Lung (tissue), 12 donors: ENCODE data around the gene ANKRD31. TPM values are rescaled to one million over a fixed set of nuclear protein-coding genes. Genes with fewer than 3 reads are reported as not detected.

Experiments used
- ATAC-seq: fragments of 200-7000 bp; cut with Tn5 transposase; one replicate; pipeline ENCODE4 v1.9.1; 2020; ENCODE audit warnings: moderate number of reproducible peaks; ENCODE audit not compliant: insufficient read depth, low FRiP score
- DNase-seq, 3 donors: peaks; one replicate each; pipeline ENCODE4 v3.0.0-alpha.2; 2013 to 2017
- H3K27ac ChIP-seq, 2 donors: one replicate each; pipeline ENCODE4 v1.5.1; 2013; ENCODE audit warnings: mild to moderate bottlenecking in 2 of 2, moderate library complexity in 2 of 2, control low read depth in 1 of 2, inconsistent platforms in 1 of 2, low read depth in 1 of 2, low read length in 1 of 2
- H3K27me3 ChIP-seq, 3 donors: one replicate each; pipeline ENCODE4 v1.5.1; 2013; ENCODE audit warnings: low read length in 2 of 3; ENCODE audit not compliant: control insufficient read depth in 3 of 3, insufficient read depth in 3 of 3
- H3K36me3 ChIP-seq, 4 donors: one replicate each; pipeline ENCODE4 v1.5.1; 2013; ENCODE audit warnings: low read length in 4 of 4, mild to moderate bottlenecking in 1 of 4, moderate library complexity in 1 of 4; ENCODE audit not compliant: control insufficient read depth in 4 of 4, insufficient read depth in 4 of 4
- H3K4me1 ChIP-seq, 5 donors: one replicate each; pipeline ENCODE4 v1.5.1; 2013; ENCODE audit warnings: low read length in 5 of 5, mild to moderate bottlenecking in 2 of 5, moderate library complexity in 1 of 5; ENCODE audit not compliant: control insufficient read depth in 5 of 5, insufficient read depth in 5 of 5
- H3K4me3 ChIP-seq: one replicate; pipeline ENCODE4 v1.5.1; 2013; ENCODE audit warnings: mild to moderate bottlenecking, control low read depth, moderate library complexity
- H3K9ac ChIP-seq, 2 donors: one replicate each; pipeline ENCODE4 v1.5.1; 2013; ENCODE audit warnings: low read length in 2 of 2, control low read depth in 1 of 2; ENCODE audit not compliant: insufficient read depth in 1 of 2
- H3K9me3 ChIP-seq, 4 donors: one replicate each; pipeline ENCODE4 v1.5.1; 2013; ENCODE audit warnings: low read length in 3 of 4, mild to moderate bottlenecking in 1 of 4, moderate library complexity in 1 of 4; ENCODE audit not compliant: control insufficient read depth in 4 of 4, insufficient read depth in 3 of 4
- CTCF ChIP-seq: IDR thresholded peaks from 2 replicates; pipeline ENCODE4 v1.5.1; 2012; ENCODE audit warnings: mild to moderate bottlenecking; ENCODE audit errors: control extremely low read depth, extremely low read depth
- WGBS, 2 donors: extraction: QIAGEN DNeasy Blood & Tissue Kit; methylation state at CpG; one replicate each; pipeline ENCODE4 v1.1.7; 2013; 5-methylcytosine and 5-hydroxymethylcytosine counted together
- polyA plus RNA-seq, 2 donors: library from polyadenylated mRNA; stranded (reverse); fragments of 200-250 nt; gene quantifications; one replicate each; pipeline ENCODE4 v1.2.1, GENCODE V29; 2013
- total RNA-seq, 2 donors: library from RNA; depleted of rRNA in 1 of 2; stranded (reverse); fragments of >200 nt in 1 of 2; gene quantifications; one replicate each; pipeline ENCODE4 v1.2.1, GENCODE V29; 2014 to 2021
- donor health status: control.
- donor health status: control.
- donor health status: Bipolar disorder and iron deficiency.
- donor health status: healthy.
- donor health status: DM: yes; HTN: yes; CAD: no.

ANKRD31 gene
- total and polyA plus RNA-seq, 4 donors, result 0.06 to 0.51 (median 0.16) TPM

GRCh38 chr5:75043633-75044264 is 192.9 kb downstream of the ANKRD31 start:
- TF ChIP-seq CTCF, result no peak
- no peaks in the 10 kb centered on the region for H3K9me3 ChIP-seq
- H3K9ac ChIP-seq, result no peak overlapping the region
- ATAC-seq (no peak), DNase-seq (no peak)
- H3K36me3 ChIP-seq, result no peaks in the 10 kb centered on the region
- H3K4me3 ChIP-seq, result no peak overlapping the region
- H3K4me1 ChIP-seq, result peaks cover 0 to 2% (median 0%) of the 10 kb centered on the region in 5 donors
- 66 to 83% methylated on average over 7 of the region's 7 CpGs for WGBS, 2 donors
- no peak overlapping the region for H3K27ac ChIP-seq
- H3K27me3 ChIP-seq, result no peaks in the 10 kb centered on the region

GRCh38 chr5:75042522-75042921 is 194.2 kb downstream of the ANKRD31 start:
- 86 to 93% methylated on average over 1 of the region's 1 CpG for WGBS, 2 donors
- no peak for TF ChIP-seq CTCF
- Histone ChIP-seq H3K9ac (no peak overlapping the region), H3K27ac (no peak overlapping the region), H3K4me1 (peaks cover 0 to 2% (median 0%) of the 10 kb centered on the region in 5 donors), H3K9me3 (no peaks in the 10 kb centered on the region), H3K4me3 (no peak overlapping the region), H3K36me3 (no peaks in the 10 kb centered on the region), H3K27me3 (no peaks in the 10 kb centered on the region)
- DNase-seq (peak in 1 of 3 donors; percentile 47), ATAC-seq (no peak)

- DNase-seq (no peak), ATAC-seq (no peak)
- Histone ChIP-seq H3K4me1 (peaks cover 0 to 2% (median 0%) of the 10 kb centered on the region in 5 donors), H3K9ac (no peak overlapping the region), H3K9me3 (no peaks in the 10 kb centered on the region), H3K36me3 (no peaks in the 10 kb centered on the region), H3K4me3 (no peak overlapping the region), H3K27me3 (no peaks in the 10 kb centered on the region), H3K27ac (no peak overlapping the region)
- 30 to 35% methylated on average over 4 of the region's 4 CpGs for WGBS, 2 donors
- no peak for TF ChIP-seq CTCF
Measured at GRCh38 chr5:75040973-75041372, 195.7 kb downstream of the ANKRD31 start.

GRCh38 chr5:75037106-75037505 is 199.6 kb downstream of the ANKRD31 start:
- H3K4me3 ChIP-seq, result no peak overlapping the region
- DNase-seq, result no peak
- no peak overlapping the region for H3K27ac ChIP-seq
- no peaks in the 10 kb centered on the region for H3K36me3 ChIP-seq
- WGBS, 2 donors, result 71 to 79% methylated on average over 4 of the region's 4 CpGs
- no peak for TF ChIP-seq CTCF
- peaks cover 0 to 2% (median 0%) of the 10 kb centered on the region in 5 donors for H3K4me1 ChIP-seq
- H3K27me3 ChIP-seq, result no peaks in the 10 kb centered on the region
- ATAC-seq, result peak; percentile 74
- peaks cover 0 to 2% (median 0%) of the 10 kb centered on the region in 4 donors for H3K9me3 ChIP-seq
- no peak overlapping the region for H3K9ac ChIP-seq
